GM12878 (cell line): ENCODE data around the gene SAMSN1. TPM values are rescaled to one million over a fixed set of nuclear protein-coding genes. Genes with fewer than 3 reads are reported as not detected.

ENCODE experiments used
- ATAC-seq: fragments of 200-7000 bp; cut with Tn5 transposase; 3 replicates; pipeline ENCODE4 v1.9.1; 2020; ENCODE audit warnings: mild to moderate bottlenecking, moderate library complexity
- BruUV-seq: library from RNA; stranded (reverse); fragments of 400-500 nt; replicated peaks from 2 replicates; lab custom pipeline; 2021; lab: Mats Ljungman, UMichigan
- CTCF ChIA-PET: fragments of 300-600 bp; sonication (Branson Sonifier 250); formaldehyde crosslinking; extraction: SDS; loops from one replicate; lab custom pipeline; 2021; ENCODE audit warnings: inconsistent platforms; lab: Yijun Ruan, JAX
- POLR2A ChIA-PET: fragments of 350-600 bp; formaldehyde crosslinking; extraction: SDS; loops from one replicate; lab custom pipeline; 2021; ENCODE audit warnings: inconsistent platforms; lab: Charles Lee
- RAD21 ChIA-PET: fragments of 300-600 bp; sonication (Branson Sonifier 250); formaldehyde crosslinking; loops from one replicate; lab custom pipeline; 2023; ENCODE audit warnings: antibody characterized with exemption; ENCODE audit not compliant: unreplicated experiment; lab: Charles Lee
- SMC1A ChIA-PET: fragments of 300-600 bp; sonication (Branson Sonifier 250); formaldehyde crosslinking; loops from one replicate; lab custom pipeline; 2023; ENCODE audit not compliant: unreplicated experiment, uncharacterized antibody; lab: Charles Lee
- DNase-seq: peaks from one replicate; pipeline ENCODE4 v3.0.0-alpha.2; 2011; ENCODE audit warnings: low read depth, low spot score
- FAIRE-seq: peaks from 3 replicates; lab custom pipeline; 2011; peaks lifted over from hg19 to GRCh38; lab: Jason Lieb, UNC
- H2AFZ ChIP-seq: 2 replicates; pipeline ENCODE4 v1.6.0; 2011; ENCODE audit warnings: low read depth, low read length, control low read depth; ENCODE audit not compliant: control insufficient read depth
- H3K27ac ChIP-seq: 2 replicates; pipeline ENCODE4 v1.5.1; 2011; ENCODE audit warnings: control low read depth; ENCODE audit not compliant: control insufficient read depth, insufficient read depth
- H3K27me3 ChIP-seq, 2 experiments: replicated peaks in 1 of 2; 2 replicates each; pipeline versions ENCODE4 v1.6.0 to v1.6.1; 2011; ENCODE audit warnings: low read length in 1 of 2; ENCODE audit not compliant: control insufficient read depth in 2 of 2, insufficient read depth in 2 of 2
- H3K36me3 ChIP-seq, 2 experiments: 2 replicates each; pipeline ENCODE4 v1.5.1; 2011; ENCODE audit warnings: low read length in 1 of 2; ENCODE audit not compliant: control insufficient read depth in 2 of 2, insufficient read depth in 2 of 2
- H3K4me1 ChIP-seq: 2 replicates; pipeline ENCODE4 v1.6.1; 2011; ENCODE audit warnings: mild to moderate bottlenecking, low read length, moderate library complexity, mixed read lengths; ENCODE audit not compliant: control insufficient read depth, insufficient read depth
- H3K4me2 ChIP-seq: 2 replicates; pipeline ENCODE4 v1.6.0; 2011; ENCODE audit warnings: control low read depth; ENCODE audit not compliant: control insufficient read depth, insufficient read depth
- H3K4me3 ChIP-seq: fragments of 200-600 bp; sonication (generic); 2 replicates; pipeline ENCODE4 v1.5.1; 2016
- H3K79me2 ChIP-seq: 2 replicates; pipeline ENCODE4 v1.6.0; 2011; ENCODE audit warnings: low read length; ENCODE audit not compliant: control insufficient read depth, insufficient read depth
- H3K9ac ChIP-seq: 2 replicates; pipeline ENCODE4 v1.8.0; 2011; ENCODE audit warnings: low read length, control low read depth, mixed read lengths; ENCODE audit not compliant: control insufficient read depth, insufficient read depth
- H3K9me3 ChIP-seq: replicated peaks from 3 replicates; pipeline ENCODE4 v1.5.1; 2011; ENCODE audit warnings: mild to moderate bottlenecking, low read length; ENCODE audit not compliant: control insufficient read depth, insufficient read depth
- H4K20me1 ChIP-seq: 2 replicates; pipeline ENCODE4 v1.6.0; 2011; ENCODE audit not compliant: control insufficient read depth, insufficient read depth
- BMI1 ChIP-seq: fragments of 450-650 bp; IDR thresholded peaks from 2 replicates; pipeline ENCODE4 v1.6.1; 2016; ENCODE audit warnings: mild to moderate bottlenecking, moderate library complexity, borderline replicate concordance
- IKZF1 ChIP-seq: fragments of 450-650 bp; conservative IDR thresholded peaks from 2 replicates; pipeline ENCODE4 v1.6.1; 2017; ENCODE audit warnings: antibody characterized with exemption, mild to moderate bottlenecking
- MXI1 ChIP-seq: fragments of 150-350 bp; IDR thresholded peaks from 2 replicates; pipeline ENCODE4 v1.6.1; 2011; ENCODE audit warnings: low read depth, mild to moderate bottlenecking, inconsistent platforms, low read length, improper control_type of control experiment
- MYB ChIP-seq: fragments of 150-350 bp; IDR thresholded peaks from 2 replicates; pipeline ENCODE4 v1.6.1; 2014; ENCODE audit warnings: mild to moderate bottlenecking, low read depth, low read length, borderline replicate concordance
- MYC ChIP-seq: IDR thresholded peaks from 2 replicates; pipeline ENCODE4 v1.6.1; 2011; ENCODE audit warnings: mild to moderate bottlenecking, low read length, moderate library complexity, inconsistent platforms; ENCODE audit not compliant: insufficient read depth, insufficient replicate concordance, insufficient read length, severe bottlenecking
- NR2C2 ChIP-seq: IDR thresholded peaks from 2 replicates; pipeline ENCODE4 v1.6.1; 2011; ENCODE audit warnings: borderline replicate concordance, low read depth; ENCODE audit not compliant: control insufficient read depth, insufficient read length
- NRF1 ChIP-seq: conservative IDR thresholded peaks from 2 replicates; pipeline ENCODE4 v1.6.1; 2011; ENCODE audit warnings: mild to moderate bottlenecking, low read depth, low read length, improper control_type of control experiment
- SUPT20H ChIP-seq: IDR thresholded peaks from 2 replicates; pipeline ENCODE4 v1.6.1; 2011; ENCODE audit warnings: low read depth, mild to moderate bottlenecking, low read length, moderate library complexity, borderline replicate concordance; ENCODE audit not compliant: control insufficient read depth
- YY1 ChIP-seq: IDR thresholded peaks from 2 replicates; pipeline ENCODE4 v1.6.1; 2011; ENCODE audit warnings: low read depth, mild to moderate bottlenecking, low read length
- ZNF622 ChIP-seq: fragments of 450-650 bp; IDR thresholded peaks from 2 replicates; pipeline ENCODE4 v1.6.1; 2017; ENCODE audit warnings: mild to moderate bottlenecking, inconsistent platforms
- ZZZ3 ChIP-seq: IDR thresholded peaks from 2 replicates; pipeline ENCODE4 v1.6.1; 2011; ENCODE audit warnings: low read depth; ENCODE audit not compliant: control insufficient read depth, insufficient read length
- WGBS: methylation state at CpG from one replicate; pipeline ENCODE4 v1.1.6; 2016; ENCODE audit warnings: low lambda C conversion rate; ENCODE audit not compliant: insufficient replicate concordance, insufficient coverage; ENCODE audit errors: missing lambda C conversion rate; 5-methylcytosine and 5-hydroxymethylcytosine counted together
- in situ Hi-C: fragments of 300-500 bp; cut with MboI; formaldehyde crosslinking; loops from 9 replicates; pipeline ENCODE4 v1.14.3; 2018; ENCODE audit warnings: mixed read lengths
- intact Hi-C: fragments of 100-400 bp; cut with micrococcal nuclease; formaldehyde crosslinking; loops from one replicate; pipeline ENCODE4 v1.14.2; 2022; ENCODE audit not compliant: unreplicated experiment
- polyA plus RNA-seq, 11 experiments: library from polyadenylated mRNA; depleted of rRNA in 4 of 11; unstranded in 6 of 11; stranded (reverse) in 5 of 11; fragments of >200 nt; fragmentation: Nextera tagmentation in 4 of 11; fragmentation: Illumina TruSeq in 1 of 11; extraction: Ambion mirVana in 4 of 11; extraction: Trizol in 1 of 11; gene quantifications; 1 replicate in 1 of 11; 2 replicates in 10 of 11; pipeline versions ENCODE4 v1.2.1 to v1.2.3, GENCODE V29; 2011 to 2016; ENCODE audit warnings: inconsistent platforms in 2 of 11, missing spikeins in 2 of 11, low read depth in 1 of 11
- total RNA-seq, 4 experiments: library from RNA; depleted of rRNA in 3 of 4; stranded (reverse); fragments of >200 nt in 3 of 4; fragmentation: Illumina TruSeq in 1 of 4; extraction: Trizol in 1 of 4; gene quantifications; 2 replicates each; pipeline versions ENCODE4 v1.2.1 to v1.2.3, GENCODE V29; 2013 to 2021
- TF ChIP-seq, protein P1 (sequence below): IDR thresholded peaks from 2 replicates; pipeline ENCODE4 v1.6.1; 2012; ENCODE audit warnings: improper control_type of control experiment, low read depth, low read length; ENCODE audit not compliant: insufficient replicate concordance
- TF ChIP-seq, protein P2 (sequence below): IDR thresholded peaks from 2 replicates; pipeline ENCODE4 v1.6.1; 2011; ENCODE audit warnings: borderline replicate concordance, low read depth, mild to moderate bottlenecking, moderate library complexity, low read length; ENCODE audit not compliant: insufficient read depth, poor library complexity, severe bottlenecking

Gene SAMSN1
- total and polyA plus RNA-seq, 10 of the 15 experiments (the other 5 are each of a cell fraction or from before 2014, with no cell fraction given) = 23.2 to 102 (median 44.9) TPM

DNA sequence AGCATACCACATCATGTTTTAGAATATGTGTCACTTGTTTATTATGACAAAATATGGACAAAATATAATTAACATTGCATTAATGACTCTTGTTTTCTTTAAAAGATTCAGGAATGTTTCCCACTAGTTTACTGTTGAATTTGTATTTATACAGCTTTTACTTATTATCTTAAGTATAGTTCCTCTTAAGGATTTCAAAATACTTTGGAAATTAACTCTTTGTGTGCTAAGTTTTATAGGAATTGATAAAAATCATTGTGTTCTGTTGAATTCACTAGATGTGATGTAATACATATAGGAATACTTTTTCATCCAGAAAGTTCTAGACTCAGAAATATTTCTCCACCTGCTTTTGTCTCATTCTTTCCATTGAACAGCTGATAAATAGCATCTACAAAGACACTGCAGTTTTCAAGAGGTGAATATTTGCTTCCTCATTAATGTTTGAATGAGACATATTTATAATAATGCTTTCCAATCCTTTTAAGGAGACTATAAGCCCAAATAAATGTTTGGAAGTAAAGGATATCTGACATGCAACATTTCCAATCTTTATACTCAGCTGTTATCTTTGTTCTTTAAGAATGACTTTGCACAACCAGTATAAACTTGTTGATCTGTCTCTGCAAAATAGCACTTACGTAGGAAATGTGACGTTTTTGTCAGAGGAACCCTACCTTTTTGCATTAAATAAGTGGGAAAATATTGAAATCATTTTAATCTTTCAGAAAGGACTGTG lies 38.4 kb upstream of the SAMSN1 start (continued):
- TF ChIP-seq, protein P1, sequence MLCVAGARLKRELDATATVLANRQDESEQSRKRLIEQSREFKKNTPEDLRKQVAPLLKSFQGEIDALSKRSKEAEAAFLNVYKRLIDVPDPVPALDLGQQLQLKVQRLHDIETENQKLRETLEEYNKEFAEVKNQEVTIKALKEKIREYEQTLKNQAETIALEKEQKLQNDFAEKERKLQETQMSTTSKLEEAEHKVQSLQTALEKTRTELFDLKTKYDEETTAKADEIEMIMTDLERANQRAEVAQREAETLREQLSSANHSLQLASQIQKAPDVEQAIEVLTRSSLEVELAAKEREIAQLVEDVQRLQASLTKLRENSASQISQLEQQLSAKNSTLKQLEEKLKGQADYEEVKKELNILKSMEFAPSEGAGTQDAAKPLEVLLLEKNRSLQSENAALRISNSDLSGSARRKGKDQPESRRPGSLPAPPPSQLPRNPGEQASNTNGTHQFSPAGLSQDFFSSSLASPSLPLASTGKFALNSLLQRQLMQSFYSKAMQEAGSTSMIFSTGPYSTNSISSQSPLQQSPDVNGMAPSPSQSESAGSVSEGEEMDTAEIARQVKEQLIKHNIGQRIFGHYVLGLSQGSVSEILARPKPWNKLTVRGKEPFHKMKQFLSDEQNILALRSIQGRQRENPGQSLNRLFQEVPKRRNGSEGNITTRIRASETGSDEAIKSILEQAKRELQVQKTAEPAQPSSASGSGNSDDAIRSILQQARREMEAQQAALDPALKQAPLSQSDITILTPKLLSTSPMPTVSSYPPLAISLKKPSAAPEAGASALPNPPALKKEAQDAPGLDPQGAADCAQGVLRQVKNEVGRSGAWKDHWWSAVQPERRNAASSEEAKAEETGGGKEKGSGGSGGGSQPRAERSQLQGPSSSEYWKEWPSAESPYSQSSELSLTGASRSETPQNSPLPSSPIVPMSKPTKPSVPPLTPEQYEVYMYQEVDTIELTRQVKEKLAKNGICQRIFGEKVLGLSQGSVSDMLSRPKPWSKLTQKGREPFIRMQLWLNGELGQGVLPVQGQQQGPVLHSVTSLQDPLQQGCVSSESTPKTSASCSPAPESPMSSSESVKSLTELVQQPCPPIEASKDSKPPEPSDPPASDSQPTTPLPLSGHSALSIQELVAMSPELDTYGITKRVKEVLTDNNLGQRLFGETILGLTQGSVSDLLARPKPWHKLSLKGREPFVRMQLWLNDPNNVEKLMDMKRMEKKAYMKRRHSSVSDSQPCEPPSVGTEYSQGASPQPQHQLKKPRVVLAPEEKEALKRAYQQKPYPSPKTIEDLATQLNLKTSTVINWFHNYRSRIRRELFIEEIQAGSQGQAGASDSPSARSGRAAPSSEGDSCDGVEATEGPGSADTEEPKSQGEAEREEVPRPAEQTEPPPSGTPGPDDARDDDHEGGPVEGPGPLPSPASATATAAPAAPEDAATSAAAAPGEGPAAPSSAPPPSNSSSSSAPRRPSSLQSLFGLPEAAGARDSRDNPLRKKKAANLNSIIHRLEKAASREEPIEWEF = no peak
- TF ChIP-seq MYC = no peak
- no peak for TF ChIP-seq SUPT20H
- TF ChIP-seq IKZF1 = no peak
- TF ChIP-seq, all 136 proteins: peak for 0

DNA sequence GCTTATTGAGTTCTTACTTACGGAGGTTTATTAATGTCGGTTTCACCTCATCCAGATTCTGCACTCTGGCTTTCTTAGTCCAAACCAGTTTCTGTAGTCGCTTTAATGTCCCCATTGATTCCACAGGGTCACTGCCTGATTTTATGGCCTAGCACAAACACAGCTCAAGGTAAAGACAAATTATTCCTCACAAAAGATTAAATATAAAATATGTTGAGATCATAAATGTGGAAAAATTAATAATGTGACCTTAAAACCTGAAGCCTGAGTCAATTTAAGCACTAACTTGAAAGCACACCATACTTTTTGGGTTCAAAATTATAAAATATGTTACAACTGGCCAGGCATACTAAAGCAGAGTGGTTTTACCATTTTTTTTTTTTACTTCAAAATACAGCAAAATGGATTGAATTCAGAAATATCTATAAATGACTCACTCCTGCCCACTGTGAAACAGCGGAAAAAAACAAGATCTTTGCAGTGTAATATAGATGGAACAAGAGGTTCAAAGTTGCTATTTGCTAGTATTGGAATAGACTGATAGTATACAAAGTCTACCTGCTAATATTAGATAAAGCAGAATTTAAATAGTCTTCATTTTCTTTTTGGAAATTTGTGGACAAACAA lies 37.6 kb upstream of the SAMSN1 start:
- RAD21 ChIA-PET = no interaction called here
- Histone ChIP-seq H3K9ac (no peak overlapping the region), H3K79me2 (no peaks in the 10 kb centered on the region), H3K4me3 (no peak overlapping the region), H2AFZ (no peak overlapping the region), H3K9me3 (no peaks in the 10 kb centered on the region; the same call in 2 of the 3 replicates), H3K36me3 (no peaks in the 10 kb centered on the region), H3K27me3 (no peaks in the 10 kb centered on the region), H4K20me1 (no peaks in the 10 kb centered on the region), H3K4me2 (no peak overlapping the region), H3K27ac (no peak overlapping the region), H3K4me1 (no peaks in the 10 kb centered on the region)
- SMC1A ChIA-PET = interaction anchor here (0.7 to 1.4 kb wide), 5 partner anchors 8 to 130 kb away, joined by 3 to 4 read pairs (median 4); no protein-coding TSS in a partner anchor
- in situ Hi-C loops (no loop called here), intact Hi-C loops (no loop called here)
- CTCF ChIA-PET = interaction anchor here (0.6 to 1.2 kb wide), 3 partner anchors 20 to 130 kb away, joined by 3 to 4 read pairs (median 3); no protein-coding TSS in a partner anchor
- BruUV-seq = no TSS peak
- POLR2A ChIA-PET = interaction anchor here (0.7 kb wide), 1 partner anchor 12 kb away, joined by 3 read pairs; no protein-coding TSS in a partner anchor
- 95% methylated on average over 4 of the region's 4 CpGs for WGBS
- FAIRE-seq = no peak
- no peak for ATAC-seq
- DNase-seq = no peak
- TF ChIP-seq ZNF622 (no peak), NRF1 (no peak), MYB (no peak), YY1 (no peak), NR2C2 (no peak), BMI1 (no peak), MXI1 (no peak), ZZZ3 (no peak)
- TF ChIP-seq, protein P2, sequence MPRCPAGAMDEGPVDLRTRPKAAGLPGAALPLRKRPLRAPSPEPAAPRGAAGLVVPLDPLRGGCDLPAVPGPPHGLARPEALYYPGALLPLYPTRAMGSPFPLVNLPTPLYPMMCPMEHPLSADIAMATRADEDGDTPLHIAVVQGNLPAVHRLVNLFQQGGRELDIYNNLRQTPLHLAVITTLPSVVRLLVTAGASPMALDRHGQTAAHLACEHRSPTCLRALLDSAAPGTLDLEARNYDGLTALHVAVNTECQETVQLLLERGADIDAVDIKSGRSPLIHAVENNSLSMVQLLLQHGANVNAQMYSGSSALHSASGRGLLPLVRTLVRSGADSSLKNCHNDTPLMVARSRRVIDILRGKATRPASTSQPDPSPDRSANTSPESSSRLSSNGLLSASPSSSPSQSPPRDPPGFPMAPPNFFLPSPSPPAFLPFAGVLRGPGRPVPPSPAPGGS = no peak
